Bronchial epithelial cell (primary cell): ENCODE measurements around the gene PDLIM4. TPM values are rescaled to one million over a fixed set of nuclear protein-coding genes. Genes with fewer than 3 reads are reported as not detected.

Experiments used
- DNase-seq: peaks from one replicate; pipeline ENCODE4 v3.0.0-alpha.2; 2010; ENCODE audit warnings: low read depth
- FAIRE-seq: peaks from 2 replicates; lab custom pipeline; 2011; peaks lifted over from hg19 to GRCh38; lab: Jason Lieb, UNC
- H3K27me3 ChIP-seq: 2 replicates; pipeline ENCODE4 v1.5.1; 2011; ENCODE audit warnings: low read length; ENCODE audit not compliant: control insufficient read depth, insufficient read depth
- H3K36me3 ChIP-seq: 2 replicates; pipeline ENCODE4 v1.5.1; 2011; ENCODE audit warnings: low read length; ENCODE audit not compliant: control insufficient read depth, insufficient read depth
- H3K4me3 ChIP-seq: 2 replicates; pipeline ENCODE4 v1.5.1; 2011; ENCODE audit warnings: mild to moderate bottlenecking, low read depth, low read length, control low read depth
- total RNA-seq: library from RNA; depleted of rRNA; stranded (reverse); fragments of >200 nt; gene quantifications from 2 replicates; pipeline ENCODE4 v1.2.1, GENCODE V29; 2014
- TF ChIP-seq, protein P1 (sequence below): IDR thresholded peaks from 2 replicates; pipeline ENCODE4 v1.5.1; 2011; ENCODE audit warnings: mild to moderate bottlenecking, moderate library complexity, low read length, control low read depth, inconsistent platforms; ENCODE audit not compliant: insufficient read depth, severe bottlenecking

Gene PDLIM4
- total RNA-seq, 1 donor from 2014 or later = 12.9 TPM

- no peak overlapping the region for H3K4me3 ChIP-seq
Observed at GRCh38 chr5:132302413-132302812, 44.9 kb downstream of the PDLIM4 start.

GRCh38 chr5:132303589-132303988, 46.1 kb downstream of the PDLIM4 start:
- Histone ChIP-seq H3K4me3 (no peak overlapping the region), H3K27me3 (no peaks in the 10 kb centered on the region), H3K36me3 (peaks cover 1% of the 10 kb centered on the region)
- TF ChIP-seq, protein P1, sequence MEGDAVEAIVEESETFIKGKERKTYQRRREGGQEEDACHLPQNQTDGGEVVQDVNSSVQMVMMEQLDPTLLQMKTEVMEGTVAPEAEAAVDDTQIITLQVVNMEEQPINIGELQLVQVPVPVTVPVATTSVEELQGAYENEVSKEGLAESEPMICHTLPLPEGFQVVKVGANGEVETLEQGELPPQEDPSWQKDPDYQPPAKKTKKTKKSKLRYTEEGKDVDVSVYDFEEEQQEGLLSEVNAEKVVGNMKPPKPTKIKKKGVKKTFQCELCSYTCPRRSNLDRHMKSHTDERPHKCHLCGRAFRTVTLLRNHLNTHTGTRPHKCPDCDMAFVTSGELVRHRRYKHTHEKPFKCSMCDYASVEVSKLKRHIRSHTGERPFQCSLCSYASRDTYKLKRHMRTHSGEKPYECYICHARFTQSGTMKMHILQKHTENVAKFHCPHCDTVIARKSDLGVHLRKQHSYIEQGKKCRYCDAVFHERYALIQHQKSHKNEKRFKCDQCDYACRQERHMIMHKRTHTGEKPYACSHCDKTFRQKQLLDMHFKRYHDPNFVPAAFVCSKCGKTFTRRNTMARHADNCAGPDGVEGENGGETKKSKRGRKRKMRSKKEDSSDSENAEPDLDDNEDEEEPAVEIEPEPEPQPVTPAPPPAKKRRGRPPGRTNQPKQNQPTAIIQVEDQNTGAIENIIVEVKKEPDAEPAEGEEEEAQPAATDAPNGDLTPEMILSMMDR = no peak
- FAIRE-seq (no peak), DNase-seq (no peak)

More at GRCh38 chr5:132302413-132302812, 44.9 kb downstream of the PDLIM4 start:
- H3K36me3 ChIP-seq = no peaks in the 10 kb centered on the region
- FAIRE-seq (no peak), DNase-seq (no peak)
- TF ChIP-seq, protein P1 = no peak
- H3K27me3 ChIP-seq = no peaks in the 10 kb centered on the region

- FAIRE-seq (no peak), DNase-seq (no peak)
- TF ChIP-seq, protein P1 = no peak
- Histone ChIP-seq H3K36me3 (peaks cover 1% of the 10 kb centered on the region), H3K27me3 (no peaks in the 10 kb centered on the region), H3K4me3 (no peak overlapping the region)
Observed at GRCh38 chr5:132305420-132305819, 47.9 kb downstream of the PDLIM4 start.

- no peaks in the 10 kb centered on the region for H3K27me3 ChIP-seq
- FAIRE-seq = peak; percentile 7
- TF ChIP-seq, protein P1 = no peak
- no peak overlapping the region for H3K4me3 ChIP-seq
- no peak for DNase-seq
- peaks cover 1% of the 10 kb centered on the region for H3K36me3 ChIP-seq
Observed at GRCh38 chr5:132308701-132309100, 51.2 kb downstream of the PDLIM4 start.

- no peak for DNase-seq
- Histone ChIP-seq H3K36me3 (peaks cover 1% of the 10 kb centered on the region), H3K4me3 (no peak overlapping the region), H3K27me3 (no peaks in the 10 kb centered on the region)
- no peak for FAIRE-seq
- TF ChIP-seq, protein P1 = no peak
Observed at GRCh38 chr5:132309679-132310078, 52.2 kb downstream of the PDLIM4 start.

- Histone ChIP-seq H3K27me3 (no peaks in the 10 kb centered on the region), H3K36me3 (peaks cover 1% of the 10 kb centered on the region), H3K4me3 (no peak overlapping the region)
- TF ChIP-seq, protein P1 = no peak
- DNase-seq (no peak), FAIRE-seq (no peak)
Observed at GRCh38 chr5:132310141-132310834, 52.8 kb downstream of the PDLIM4 start.
